ENCODE results near the gene EEIG2.

EEIG2 gene

GRCh38 chr1:108609483-108610049 lies 49.7 kb downstream of the EEIG2 start:
- TF ChIP-seq EZH2 (optimal IDR thresholded peaks at IDR 0.05; ENCODE audit: low read depth, low read length), result no peak
- no peak for TF ChIP-seq CTCF (IDR thresholded peaks at IDR 0.05; ENCODE audit: low read length)
- TF ChIP-seq EZH2phosphoT487 (IDR thresholded peaks at IDR 0.05; ENCODE audit: low read length), result no peak
- Histone ChIP-seq H3K4me3 (ENCODE audit: low read length) (no peak overlapping the region), H3K36me3 (replicated peaks; ENCODE audit: insufficient read depth, low read length) (no peaks in the 10 kb centered on the region), H3K9ac (ENCODE audit: low read length) (no peak overlapping the region), H3K79me2 (ENCODE audit: low read length) (no peaks in the 10 kb centered on the region), H3K27ac (ENCODE audit: low read length) (no peak overlapping the region), H3K4me2 (ENCODE audit: low read depth, low read length) (no peak overlapping the region), H3K4me1 (ENCODE audit: low read length) (no peaks in the 10 kb centered on the region), H3K27me3 (replicated peaks; ENCODE audit: insufficient read depth, low read length) (no peaks in the 10 kb centered on the region), H4K20me1 (ENCODE audit: insufficient read depth, low read length) (no peaks in the 10 kb centered on the region), H3F3A (ENCODE audit: insufficient read depth, low read length) (no peaks in the 10 kb centered on the region), H2AFZ (ENCODE audit: low read length) (no peak overlapping the region), H3K9me2 (replicated peaks; ENCODE audit: insufficient read depth, low read length) (no peaks in the 10 kb centered on the region), H3K9me3 (replicated peaks; ENCODE audit: insufficient read depth, low read length) (no peaks in the 10 kb centered on the region)
- DNase-seq, result no peak

Data from MM.1S (cell line).